Fibroblast of villous mesenchyme (primary cell): ENCODE data around the gene MTHFD1L. TPM values are rescaled to one million over a fixed set of nuclear protein-coding genes. Genes with fewer than 3 reads are reported as not detected.
A peak's percentile ranks its signal among the peaks of the same experiment; 100 is the strongest.
"Not testable (repeated sequence)": the region's sequence is repeated elsewhere in the genome, so short reads cannot be mapped to it uniquely, and the experiment has no call there.

Experiments used
- DNase-seq: peaks from one replicate; pipeline ENCODE4 v3.0.0-alpha.2; 2010; ENCODE audit warnings: low read depth
- H3K4me3 ChIP-seq: 2 replicates; pipeline ENCODE4 v1.5.1; 2011; ENCODE audit warnings: low read depth, mild to moderate bottlenecking, low read length
- total RNA-seq: library from RNA; depleted of rRNA; stranded (reverse); fragments of >200 nt; gene quantifications from 2 replicates; pipeline ENCODE4 v1.2.3, GENCODE V29; 2012
- TF ChIP-seq, protein P1 (sequence below): IDR thresholded peaks from 2 replicates; pipeline ENCODE4 v1.5.1; 2012; ENCODE audit warnings: low read depth, mild to moderate bottlenecking, low read length; ENCODE audit not compliant: insufficient read depth

Gene MTHFD1L
- total RNA-seq, 1 donor = 43.2 TPM

DNA sequence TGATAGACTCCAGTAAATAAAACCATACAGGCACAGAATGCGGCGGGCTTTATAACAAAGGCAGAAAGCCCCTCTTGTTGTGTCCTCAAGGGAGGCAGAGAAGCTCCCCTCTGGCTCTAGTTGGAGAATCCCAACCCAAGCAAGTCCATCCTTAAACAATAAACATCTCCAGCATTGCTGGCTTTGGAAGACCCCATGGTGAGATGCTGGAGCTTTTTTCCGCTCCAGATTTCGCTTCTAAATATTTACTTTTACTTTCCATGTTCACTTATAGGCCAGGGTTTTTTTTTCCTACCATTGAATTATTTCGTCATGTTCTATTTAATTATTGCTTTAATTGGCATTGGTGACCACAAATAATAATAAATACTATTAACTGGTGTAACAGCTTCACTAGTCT, 176.2 kb downstream of the MTHFD1L start:
- no peak for DNase-seq
- TF ChIP-seq, protein P1, sequence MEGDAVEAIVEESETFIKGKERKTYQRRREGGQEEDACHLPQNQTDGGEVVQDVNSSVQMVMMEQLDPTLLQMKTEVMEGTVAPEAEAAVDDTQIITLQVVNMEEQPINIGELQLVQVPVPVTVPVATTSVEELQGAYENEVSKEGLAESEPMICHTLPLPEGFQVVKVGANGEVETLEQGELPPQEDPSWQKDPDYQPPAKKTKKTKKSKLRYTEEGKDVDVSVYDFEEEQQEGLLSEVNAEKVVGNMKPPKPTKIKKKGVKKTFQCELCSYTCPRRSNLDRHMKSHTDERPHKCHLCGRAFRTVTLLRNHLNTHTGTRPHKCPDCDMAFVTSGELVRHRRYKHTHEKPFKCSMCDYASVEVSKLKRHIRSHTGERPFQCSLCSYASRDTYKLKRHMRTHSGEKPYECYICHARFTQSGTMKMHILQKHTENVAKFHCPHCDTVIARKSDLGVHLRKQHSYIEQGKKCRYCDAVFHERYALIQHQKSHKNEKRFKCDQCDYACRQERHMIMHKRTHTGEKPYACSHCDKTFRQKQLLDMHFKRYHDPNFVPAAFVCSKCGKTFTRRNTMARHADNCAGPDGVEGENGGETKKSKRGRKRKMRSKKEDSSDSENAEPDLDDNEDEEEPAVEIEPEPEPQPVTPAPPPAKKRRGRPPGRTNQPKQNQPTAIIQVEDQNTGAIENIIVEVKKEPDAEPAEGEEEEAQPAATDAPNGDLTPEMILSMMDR = no peak
- no peak overlapping the region for H3K4me3 ChIP-seq

DNA sequence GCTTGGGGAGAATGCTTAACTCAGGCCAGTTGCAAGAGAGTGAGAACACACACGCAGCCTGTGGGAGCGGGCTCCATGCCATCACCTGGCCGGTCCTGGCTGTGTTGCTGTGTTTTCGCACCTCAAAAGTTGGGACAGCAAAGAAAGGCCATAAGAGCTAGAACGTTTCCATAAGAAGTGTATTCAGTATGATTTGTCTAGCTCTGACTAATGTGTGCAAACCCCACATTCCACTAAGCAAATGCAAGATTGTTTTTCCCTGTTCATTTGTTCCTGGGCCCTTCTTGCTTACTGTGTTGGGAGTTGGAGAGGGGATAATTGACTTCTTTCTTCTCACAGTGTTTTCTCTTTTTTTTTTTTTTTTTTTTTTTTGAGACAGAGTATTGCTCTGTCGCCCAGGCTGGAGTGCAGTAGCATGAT, 177.4 kb downstream of the MTHFD1L start:
- DNase-seq = peak; percentile 41
- not testable (repeated sequence) for H3K4me3 ChIP-seq

DNA sequence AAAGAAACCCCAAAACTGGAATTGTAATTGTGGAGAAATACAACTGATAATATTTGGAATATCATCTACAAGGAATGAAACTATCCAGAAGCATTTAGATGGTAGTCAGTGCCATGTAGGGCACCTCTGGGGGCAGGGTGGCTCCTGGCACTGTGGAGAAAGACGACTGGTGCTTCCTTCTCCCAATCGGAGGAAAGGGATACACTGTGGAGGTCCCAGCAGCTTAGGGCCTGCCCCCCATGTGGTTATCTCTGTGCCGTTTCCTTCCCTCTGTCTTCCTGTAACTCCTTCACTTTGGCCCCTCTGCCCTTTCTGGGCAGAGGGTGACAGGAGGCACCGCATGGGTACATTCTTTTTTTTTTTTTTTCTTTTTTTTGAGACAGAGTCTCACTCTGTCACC, 178.4 kb downstream of the MTHFD1L start:
- DNase-seq = no peak
- no peak overlapping the region for H3K4me3 ChIP-seq
- TF ChIP-seq, protein P1 = no peak

DNA sequence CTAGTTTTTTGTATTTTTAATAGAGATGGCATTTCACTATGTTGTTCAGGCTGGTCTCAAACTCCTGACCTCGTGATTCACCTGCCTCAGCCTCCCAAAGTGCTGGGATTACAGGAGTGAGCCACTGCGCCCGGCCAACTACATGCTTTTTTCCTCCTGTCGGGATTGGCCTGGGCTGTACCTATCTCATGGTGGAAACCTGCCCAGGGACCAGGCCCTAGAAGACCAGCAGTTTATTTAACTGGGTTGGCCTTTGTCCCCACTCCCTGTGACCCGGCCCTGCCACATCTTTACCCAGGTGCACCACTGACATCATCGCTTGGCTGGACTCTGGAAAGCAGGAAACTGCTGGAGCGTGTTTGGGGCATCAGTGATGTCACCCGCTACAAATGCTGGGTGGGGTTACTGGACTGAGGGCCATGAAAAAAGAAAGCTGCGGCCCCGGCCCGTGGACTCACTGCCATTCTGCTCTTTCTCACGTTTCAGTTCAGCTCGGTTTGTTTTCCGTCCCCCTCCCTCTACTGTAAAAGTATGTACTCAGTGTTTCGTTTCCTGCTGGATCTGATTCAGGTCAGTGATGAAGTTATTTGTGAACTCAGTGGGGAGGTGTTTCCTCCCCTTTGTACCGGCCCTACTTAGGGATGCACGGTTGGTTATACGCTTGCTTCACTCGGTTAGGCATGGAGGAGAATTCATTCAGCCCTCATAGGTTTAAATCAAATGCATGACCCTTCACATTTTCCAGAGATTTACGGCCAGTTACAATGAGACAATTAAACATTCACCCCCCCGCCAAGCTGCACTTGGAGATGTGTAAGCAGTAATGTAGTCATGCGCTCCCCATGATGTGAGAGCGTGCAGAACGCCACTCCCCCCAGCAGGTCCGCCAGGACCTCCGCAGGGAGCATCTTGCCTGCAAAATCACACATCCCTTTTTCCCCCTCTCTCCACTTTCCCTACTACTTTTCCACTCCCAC, 179.3 kb downstream of the MTHFD1L start:
- TF ChIP-seq, protein P1 = no peak
- no peak overlapping the region for H3K4me3 ChIP-seq
- DNase-seq = peak; percentile 87

DNA sequence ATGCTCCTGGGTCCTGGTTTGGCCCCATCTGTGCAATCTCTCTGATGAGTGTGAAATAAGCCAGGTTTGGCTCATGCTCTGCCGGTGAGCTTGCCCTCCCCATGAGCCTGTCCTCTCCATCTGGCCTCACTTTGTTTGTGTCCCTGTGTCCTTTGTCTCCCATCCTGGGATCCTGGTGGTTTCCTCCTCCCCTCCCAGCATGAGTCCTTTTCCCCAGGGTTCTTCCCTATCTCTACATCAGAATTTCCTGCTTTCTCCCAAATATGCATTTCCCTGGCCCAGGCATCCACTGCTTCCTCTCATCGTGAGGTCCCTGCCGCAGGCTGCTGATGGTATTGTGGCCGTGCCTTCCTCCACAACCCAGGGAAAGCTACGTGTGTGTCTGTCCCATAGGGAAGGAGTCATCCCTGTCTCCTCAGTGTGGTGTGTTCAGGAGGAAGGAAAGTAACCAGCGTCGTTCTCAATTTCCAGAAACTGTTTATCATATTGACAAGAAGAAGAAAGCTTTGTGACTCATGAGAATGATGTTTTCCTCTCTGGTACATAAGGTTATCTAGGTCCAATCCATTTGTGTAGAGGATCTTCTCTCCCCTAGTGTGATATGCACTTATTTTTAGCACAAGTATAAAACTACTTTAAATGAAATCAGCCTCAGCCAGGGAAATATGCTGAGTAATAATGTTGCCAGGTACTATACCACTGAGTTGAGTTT, 180.2 kb downstream of the MTHFD1L start:
- peak; percentile 78 for DNase-seq
- not testable (repeated sequence) for H3K4me3 ChIP-seq

DNA sequence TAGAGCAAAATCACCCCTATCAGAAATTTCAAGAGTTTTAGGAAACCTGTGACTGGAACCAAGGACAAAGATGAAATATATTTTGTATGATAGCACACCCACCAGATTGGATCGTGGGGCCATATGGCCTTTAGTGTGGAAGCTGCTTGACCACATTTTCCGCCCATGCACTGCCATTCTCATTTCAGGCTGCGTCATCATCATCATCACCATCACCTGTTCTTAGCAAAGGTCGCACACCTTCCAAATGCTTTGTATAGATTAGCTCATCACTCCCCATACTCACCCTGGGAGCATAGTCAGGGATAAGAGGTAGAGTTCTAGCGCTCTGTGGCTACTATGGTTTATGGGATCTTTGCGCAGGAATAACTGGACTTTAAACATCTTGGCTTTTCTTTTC, 185.7 kb downstream of the MTHFD1L start:
- TF ChIP-seq, protein P1 = no peak
- H3K4me3 ChIP-seq = no peak overlapping the region
- DNase-seq = no peak

DNA sequence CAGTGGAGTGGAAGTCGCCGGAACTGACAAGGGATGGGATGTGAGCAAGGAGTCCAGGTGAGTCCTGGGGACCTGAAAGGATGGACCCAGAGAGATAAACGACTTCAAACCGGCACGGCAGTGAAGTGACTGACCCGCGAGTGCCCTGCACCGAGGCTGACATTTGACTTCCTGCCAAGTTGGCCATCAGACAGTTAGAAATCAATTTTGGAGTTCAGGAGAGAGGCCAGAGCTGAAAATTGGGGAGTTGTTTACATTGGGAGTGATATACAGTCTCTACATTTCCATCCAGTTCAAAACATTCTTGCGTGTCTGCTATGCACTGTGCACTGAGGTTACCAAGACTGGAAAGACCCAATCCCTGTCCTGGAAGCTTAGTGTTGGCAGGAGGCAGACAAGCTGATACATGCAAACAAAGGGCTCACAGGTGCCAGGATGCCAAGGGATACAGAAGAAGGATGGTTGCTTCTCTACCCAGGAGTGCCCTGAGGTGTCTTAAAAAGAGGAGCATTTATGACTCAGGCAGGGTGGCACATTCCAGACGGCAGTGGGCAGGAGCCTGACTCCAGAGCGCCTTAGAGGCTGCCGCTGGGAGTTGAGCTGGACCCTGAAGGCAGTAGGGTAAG, 186.6 kb downstream of the MTHFD1L start:
- no peak for DNase-seq
- TF ChIP-seq, protein P1 = no peak
- H3K4me3 ChIP-seq = no peak overlapping the region
